B cell (primary cell): ENCODE data around the gene SLC2A9. TPM values are rescaled to one million over a fixed set of nuclear protein-coding genes. Genes with fewer than 3 reads are reported as not detected.

ENCODE experiments used
- ATAC-seq: fragments of 200-7000 bp; cut with Tn5 transposase; one replicate; pipeline ENCODE4 v1.10.0; 2021; ENCODE audit warnings: low read depth, mild to moderate bottlenecking, moderate number of reproducible peaks, moderate library complexity
- CTCF ChIA-PET: fragments of 350-600 bp; sonication (Branson Sonifier 250); formaldehyde crosslinking; loops from one replicate; lab custom pipeline; 2021; ENCODE audit warnings: antibody characterized with exemption, inconsistent platforms; lab: Charles Lee
- POLR2A ChIA-PET: fragments of 350-600 bp; sonication (Branson Sonifier 250); formaldehyde crosslinking; loops from one replicate; lab custom pipeline; 2021; ENCODE audit warnings: antibody characterized with exemption; lab: Charles Lee
- DNase-seq: peaks from one replicate; pipeline ENCODE4 v3.0.0; 2013
- H2AFZ ChIP-seq: 2 replicates; pipeline ENCODE4 v1.6.1; 2012; ENCODE audit warnings: mild to moderate bottlenecking, low read depth, low read length; ENCODE audit not compliant: insufficient read depth, poor library complexity, severe bottlenecking
- H3K27ac ChIP-seq, 2 donors: 1 replicate in 1 of 2; 2 replicates in 1 of 2; pipeline ENCODE4 v1.5.1; 2012 to 2013; ENCODE audit warnings: low read length in 2 of 2, mild to moderate bottlenecking in 2 of 2, moderate library complexity in 1 of 2
- H3K27me3 ChIP-seq, 4 experiments: fragments of 200-600 bp in 1 of 4; sonication (generic) in 1 of 4; replicated peaks in 1 of 4; 1 replicate in 2 of 4; 2 replicates in 2 of 4; pipeline versions ENCODE4 v1.6.1 to v1.7.0; 2013 to 2016; ENCODE audit warnings: low read length in 3 of 4, mild to moderate bottlenecking in 2 of 4, mixed read lengths in 1 of 4, moderate library complexity in 1 of 4; ENCODE audit not compliant: insufficient read depth in 4 of 4, control insufficient read depth in 3 of 4; ENCODE audit errors: control extremely low read depth in 1 of 4
- H3K36me3 ChIP-seq, 2 experiments: replicated peaks in 1 of 2; 1 replicate in 1 of 2; 2 replicates in 1 of 2; pipeline versions ENCODE4 v1.6.1 to v1.7.1; 2013; ENCODE audit warnings: low read length in 1 of 2; ENCODE audit not compliant: insufficient read depth in 2 of 2, control insufficient read depth in 1 of 2; ENCODE audit errors: control extremely low read depth in 1 of 2, extremely low read depth in 1 of 2
- H3K4me1 ChIP-seq, 2 donors: fragments of 200-600 bp in 1 of 2; sonication (generic) in 1 of 2; 1 replicate in 1 of 2; 2 replicates in 1 of 2; pipeline versions ENCODE4 v1.5.1 to v1.6.1; 2013 to 2017; ENCODE audit warnings: low read length in 2 of 2; ENCODE audit not compliant: control insufficient read depth in 2 of 2, insufficient read depth in 2 of 2
- H3K4me2 ChIP-seq: replicated peaks from 2 replicates; pipeline ENCODE3; 2012; ENCODE audit warnings: mild to moderate bottlenecking, low read depth, low read length; ENCODE audit not compliant: poor library complexity, severe bottlenecking
- H3K4me3 ChIP-seq, 5 experiments: fragments of 200-600 bp in 1 of 5; sonication (generic) in 1 of 5; 1 replicate in 3 of 5; 2 replicates in 2 of 5; pipeline versions ENCODE4 v1.5.1 to v1.7.0; 2011 to 2016; ENCODE audit warnings: low read length in 4 of 5, mild to moderate bottlenecking in 4 of 5, low read depth in 2 of 5, control low read depth in 1 of 5, moderate library complexity in 1 of 5; ENCODE audit not compliant: insufficient read depth in 1 of 5; ENCODE audit errors: control extremely low read depth in 1 of 5, extremely low read depth in 1 of 5
- H3K79me2 ChIP-seq: fragments of 200-600 bp; sonication (generic); one replicate; pipeline ENCODE4 v1.6.0; 2016; ENCODE audit warnings: low read length; ENCODE audit not compliant: control insufficient read depth, insufficient read depth
- H3K9ac ChIP-seq: fragments of 200-600 bp; sonication (generic); 2 replicates; pipeline ENCODE4 v1.6.1; 2017; ENCODE audit warnings: mild to moderate bottlenecking, low read length, moderate library complexity
- H3K9me3 ChIP-seq, 3 donors: one replicate each; pipeline versions ENCODE4 v1.6.1 to v1.7.1; 2013; ENCODE audit warnings: low read length in 2 of 3; ENCODE audit not compliant: control insufficient read depth in 2 of 3, insufficient read depth in 1 of 3; ENCODE audit errors: control extremely low read depth in 1 of 3
- H4K20me1 ChIP-seq: 2 replicates; pipeline ENCODE4 v1.6.0; 2012; ENCODE audit warnings: mild to moderate bottlenecking, low read length; ENCODE audit not compliant: insufficient read depth, control insufficient read depth, poor library complexity, severe bottlenecking
- H3K27ac Mint-ChIP-seq: one replicate; pipeline ENCODE4 v1.8.0; 2021; ENCODE audit warnings: mixed read lengths
- H3K27me3 Mint-ChIP-seq: one replicate; pipeline ENCODE4 v1.8.0; 2021; ENCODE audit warnings: mixed read lengths
- H3K4me1 Mint-ChIP-seq: one replicate; pipeline ENCODE4 v1.8.0; 2021; ENCODE audit warnings: mixed read lengths
- H3K4me3 Mint-ChIP-seq: one replicate; pipeline ENCODE4 v1.8.0; 2021; ENCODE audit warnings: mixed read lengths
- H3K9me3 Mint-ChIP-seq: one replicate; pipeline ENCODE4 v1.8.0; 2022; ENCODE audit warnings: mixed read lengths; ENCODE audit not compliant: insufficient read depth
- CTCF ChIP-seq: fragments of 200-600 bp; IDR thresholded peaks from one replicate; pipeline ENCODE4 v1.8.0; 2022; ENCODE audit warnings: antibody characterized with exemption, mild to moderate bottlenecking
- EZH2 ChIP-seq: IDR thresholded peaks from 2 replicates; pipeline ENCODE4 v1.6.1; 2012; ENCODE audit warnings: borderline replicate concordance, low read depth, mild to moderate bottlenecking, moderate library complexity, low read length; ENCODE audit not compliant: insufficient read depth, poor library complexity, severe bottlenecking
- WGBS: methylation state at CpG from one replicate; pipeline ENCODE4 v1.1.5; 2013; ENCODE audit warnings: missing lambda C conversion rate; ENCODE audit not compliant: insufficient coverage; 5-methylcytosine and 5-hydroxymethylcytosine counted together
- intact Hi-C: fragments of 100-400 bp; cut with micrococcal nuclease; formaldehyde crosslinking; loops from one replicate; pipeline ENCODE4 v1.10.0; 2022
- polyA plus RNA-seq: library from polyadenylated mRNA; depleted of rRNA; stranded (reverse); fragments of >200 nt; gene quantifications from 2 replicates; pipeline ENCODE4 v1.2.3, GENCODE V29; 2012
- total RNA-seq, 2 donors: library from RNA; stranded (reverse); fragments of 120-200 nt in 1 of 2; gene quantifications; 1 replicate in 1 of 2; 2 replicates in 1 of 2; pipeline versions ENCODE4 v1.2.3 to v1.2.4, GENCODE V29; 2013 to 2022

The SLC2A9 gene
- total and polyA plus RNA-seq, 2 donors (not counting 1 experiment from before 2014, with no cell fraction given): 0.89 to 2.1 TPM

- ChIA-PET CTCF (no interaction called here), POLR2A (no interaction called here)
- 97% methylated on average over 4 of the region's 8 CpGs for WGBS
- Mint-ChIP-seq H3K27me3 (no peaks in the 10 kb centered on the region), H3K4me1 (no peaks in the 10 kb centered on the region), H3K9me3 (no peaks in the 10 kb centered on the region), H3K4me3 (no peak overlapping the region), H3K27ac (no peak overlapping the region)
- Histone ChIP-seq H3K9ac (no peak overlapping the region), H3K4me1 (no peaks in the 10 kb centered on the region), H3K27ac (no peak overlapping the region), H2AFZ (no peak overlapping the region), H3K79me2 (no peaks in the 10 kb centered on the region), H3K4me3 (no peak overlapping the region), H3K27me3 (no peaks in the 10 kb centered on the region), H3K4me2 (no peak overlapping the region), H3K9me3 (no peaks in the 10 kb centered on the region), H4K20me1 (no peaks in the 10 kb centered on the region), H3K36me3 (no peaks in the 10 kb centered on the region)
- intact Hi-C loops: no loop called here
- DNase-seq (no peak), ATAC-seq (no peak)
- no peak for TF ChIP-seq EZH2
Measured at GRCh38 chr4:9893329-9894108, 127.8 kb downstream of the SLC2A9 start.

GRCh38 chr4:9891740-9892139 is 129.6 kb downstream of the SLC2A9 start:
- Histone ChIP-seq H2AFZ (no peak overlapping the region), H3K27ac (no peak overlapping the region), H4K20me1 (no peaks in the 10 kb centered on the region), H3K4me3 (no peak overlapping the region), H3K9me3 (no peaks in the 10 kb centered on the region), H3K79me2 (no peaks in the 10 kb centered on the region), H3K36me3 (no peaks in the 10 kb centered on the region), H3K4me1 (no peaks in the 10 kb centered on the region), H3K9ac (no peak overlapping the region), H3K4me2 (no peak overlapping the region), H3K27me3 (no peaks in the 10 kb centered on the region)
- no peaks in the 10 kb centered on the region for H3K9me3 Mint-ChIP-seq
- WGBS: 79% methylated on average over 7 of the region's 7 CpGs
- TF ChIP-seq CTCF: no peak
- TF ChIP-seq EZH2: no peak
- intact Hi-C loops: no loop called here
- no peaks in the 10 kb centered on the region for H3K4me1 Mint-ChIP-seq
- H3K27me3 Mint-ChIP-seq: peaks cover 2% of the 10 kb centered on the region
- no peak overlapping the region for H3K27ac Mint-ChIP-seq
- ChIA-PET POLR2A (no interaction called here), CTCF (no interaction called here)
- ATAC-seq (no peak), DNase-seq (no peak)
- no peak overlapping the region for H3K4me3 Mint-ChIP-seq
